ENCODE measurements around the gene ITPA.
A peak's percentile ranks its signal among the peaks of the same experiment; 100 is the strongest.

Gene ITPA

DNA sequence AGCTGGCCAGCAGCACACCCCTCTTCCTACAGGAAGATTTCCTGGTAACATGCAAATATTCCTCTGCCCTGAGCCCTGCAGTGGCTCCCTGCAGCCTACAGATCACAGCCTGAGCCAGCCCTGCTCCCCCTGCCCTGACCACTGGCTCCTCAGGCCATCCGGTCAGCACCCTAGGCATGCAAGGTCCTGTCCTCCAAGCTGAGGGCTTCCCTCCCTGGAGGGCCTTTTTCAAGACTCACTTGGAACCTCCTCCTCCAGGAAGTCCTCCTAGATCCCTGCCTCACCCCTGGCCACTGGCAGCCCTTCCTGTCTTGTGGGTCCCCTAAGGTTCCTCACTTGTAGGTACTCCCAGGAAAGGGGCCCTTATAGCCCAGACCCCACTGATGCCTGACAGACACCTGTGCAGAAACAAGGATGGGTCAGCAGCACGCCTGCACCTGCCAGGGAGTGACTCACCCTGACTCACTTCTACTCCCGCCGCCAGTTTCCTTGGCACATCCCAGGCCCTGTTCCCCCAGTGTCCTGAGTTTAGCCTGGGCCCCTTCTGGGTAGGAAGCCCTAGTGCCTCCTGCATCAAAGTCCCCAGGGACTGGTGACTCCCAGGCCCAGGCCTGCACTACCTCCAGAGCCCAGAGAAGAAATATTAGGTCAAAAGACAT lies 26.5 kb downstream of the ITPA start:
- DNase-seq (ENCODE audit: low spot score) = peak; percentile 92
- ChIA-PET POLR2A (ENCODE audit: low non-redundant PET) (no interaction called here), CTCF (interaction anchor here (1.7 kb wide), 1 partner anchor 17 kb away, joined by 6 read pairs; no protein-coding TSS in a partner anchor)
- peak overlapping the region; percentile 87 for H3K27ac ChIP-seq
- TF ChIP-seq, protein P1, sequence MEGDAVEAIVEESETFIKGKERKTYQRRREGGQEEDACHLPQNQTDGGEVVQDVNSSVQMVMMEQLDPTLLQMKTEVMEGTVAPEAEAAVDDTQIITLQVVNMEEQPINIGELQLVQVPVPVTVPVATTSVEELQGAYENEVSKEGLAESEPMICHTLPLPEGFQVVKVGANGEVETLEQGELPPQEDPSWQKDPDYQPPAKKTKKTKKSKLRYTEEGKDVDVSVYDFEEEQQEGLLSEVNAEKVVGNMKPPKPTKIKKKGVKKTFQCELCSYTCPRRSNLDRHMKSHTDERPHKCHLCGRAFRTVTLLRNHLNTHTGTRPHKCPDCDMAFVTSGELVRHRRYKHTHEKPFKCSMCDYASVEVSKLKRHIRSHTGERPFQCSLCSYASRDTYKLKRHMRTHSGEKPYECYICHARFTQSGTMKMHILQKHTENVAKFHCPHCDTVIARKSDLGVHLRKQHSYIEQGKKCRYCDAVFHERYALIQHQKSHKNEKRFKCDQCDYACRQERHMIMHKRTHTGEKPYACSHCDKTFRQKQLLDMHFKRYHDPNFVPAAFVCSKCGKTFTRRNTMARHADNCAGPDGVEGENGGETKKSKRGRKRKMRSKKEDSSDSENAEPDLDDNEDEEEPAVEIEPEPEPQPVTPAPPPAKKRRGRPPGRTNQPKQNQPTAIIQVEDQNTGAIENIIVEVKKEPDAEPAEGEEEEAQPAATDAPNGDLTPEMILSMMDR (conservative IDR thresholded peaks at IDR 0.05; ENCODE audit: low read depth) = no peak

DNA sequence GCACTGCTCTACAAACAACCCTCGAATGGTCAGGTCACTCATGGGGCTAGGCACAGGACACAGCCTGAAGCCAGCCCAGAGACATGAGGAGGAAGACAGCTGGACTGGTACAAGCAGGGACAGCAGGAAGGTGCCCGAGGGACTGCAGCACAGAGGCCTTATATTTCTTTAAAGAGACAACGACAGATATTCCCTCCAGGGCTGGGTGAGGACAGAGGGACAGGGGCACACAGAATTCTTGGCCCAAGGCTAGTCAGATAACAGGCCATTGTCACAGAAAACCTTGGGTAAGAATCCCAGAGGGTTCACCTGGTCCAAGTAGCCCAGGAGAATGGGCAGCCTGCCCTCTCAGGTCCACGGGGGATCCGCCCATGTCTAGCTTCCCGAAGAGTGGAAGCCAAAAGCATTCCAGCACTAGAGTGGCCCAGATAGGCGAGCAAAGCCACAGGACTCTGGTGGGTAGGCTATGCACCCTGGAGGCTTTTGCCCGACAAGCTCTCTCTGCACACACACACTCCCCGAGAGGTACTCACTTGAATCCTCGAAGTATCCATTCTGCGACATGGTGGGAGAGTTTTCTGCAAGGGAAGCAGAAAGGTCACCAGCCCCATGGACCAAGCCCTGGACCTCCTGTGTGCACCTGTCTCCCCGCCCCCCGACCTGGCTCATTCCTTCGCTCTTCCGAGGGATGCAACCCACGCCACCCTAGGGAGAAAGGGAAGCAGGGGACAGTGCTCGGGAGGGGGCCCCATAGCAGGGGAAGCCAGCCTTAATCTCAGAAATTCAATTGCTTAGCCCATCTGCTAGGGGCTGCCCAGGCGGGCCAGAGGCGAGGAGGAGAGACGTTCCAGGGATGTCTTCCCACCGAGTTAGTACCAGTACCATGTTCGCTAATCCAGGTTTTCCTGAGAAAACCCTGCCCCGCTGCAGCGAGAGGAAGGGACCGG lies 28.0 kb downstream of the ITPA start:
- TF ChIP-seq, protein P1 (conservative IDR thresholded peaks at IDR 0.05; ENCODE audit: low read depth) = no peak
- peak overlapping the region; percentile 87 for H3K27ac ChIP-seq
- DNase-seq (ENCODE audit: low spot score) = no peak
- ChIA-PET POLR2A (ENCODE audit: low non-redundant PET) (interaction anchor here (0.7 kb wide), 1 partner anchor 12 kb away, joined by 4 read pairs; no protein-coding TSS in a partner anchor), CTCF (interaction anchor here (0.6 kb wide), 1 partner anchor 21 kb away, joined by 3 read pairs; no protein-coding TSS in a partner anchor)

DNA sequence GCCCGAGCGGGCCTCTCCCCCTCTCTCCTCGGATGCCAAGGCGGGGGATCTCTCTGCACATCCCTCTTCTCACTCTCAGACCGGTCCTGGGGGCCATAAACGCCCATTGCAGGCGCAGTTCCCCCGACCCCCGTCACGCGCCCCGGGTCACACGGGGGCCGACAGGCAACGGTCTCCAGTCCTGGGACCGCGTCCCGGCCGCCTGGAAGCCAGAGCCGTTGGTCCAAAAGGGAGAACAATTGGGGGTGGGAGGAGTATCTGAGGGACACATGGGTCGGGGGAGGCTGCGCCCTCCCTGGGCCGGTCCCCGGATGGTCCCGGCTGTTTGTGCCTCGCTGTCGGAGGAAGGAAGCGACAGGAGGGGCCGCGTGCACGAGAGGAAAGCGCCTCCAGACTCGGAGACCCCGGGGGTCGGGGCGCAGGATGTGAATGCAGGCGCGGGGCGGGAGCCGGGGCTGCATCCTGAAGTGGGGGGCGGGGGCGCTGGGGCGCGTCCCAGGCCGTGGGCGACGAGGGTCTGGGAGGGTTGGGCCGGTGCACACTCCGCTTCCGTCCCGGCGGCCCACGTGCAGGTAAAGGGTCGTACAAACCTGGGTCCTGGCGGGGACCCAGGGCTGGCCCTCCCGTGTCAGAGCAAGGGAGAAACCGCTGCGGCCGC lies 28.8 kb downstream of the ITPA start:
- H3K27ac ChIP-seq = peak overlapping the region; percentile 87
- TF ChIP-seq, protein P1 (conservative IDR thresholded peaks at IDR 0.05; ENCODE audit: low read depth) = no peak
- CTCF ChIA-PET = no interaction called here
- DNase-seq (ENCODE audit: low spot score) = no peak
- POLR2A ChIA-PET (ENCODE audit: low non-redundant PET) = interaction anchor here (0.7 kb wide), 1 partner anchor 13 kb away, joined by 4 read pairs; no protein-coding TSS in a partner anchor

DNA sequence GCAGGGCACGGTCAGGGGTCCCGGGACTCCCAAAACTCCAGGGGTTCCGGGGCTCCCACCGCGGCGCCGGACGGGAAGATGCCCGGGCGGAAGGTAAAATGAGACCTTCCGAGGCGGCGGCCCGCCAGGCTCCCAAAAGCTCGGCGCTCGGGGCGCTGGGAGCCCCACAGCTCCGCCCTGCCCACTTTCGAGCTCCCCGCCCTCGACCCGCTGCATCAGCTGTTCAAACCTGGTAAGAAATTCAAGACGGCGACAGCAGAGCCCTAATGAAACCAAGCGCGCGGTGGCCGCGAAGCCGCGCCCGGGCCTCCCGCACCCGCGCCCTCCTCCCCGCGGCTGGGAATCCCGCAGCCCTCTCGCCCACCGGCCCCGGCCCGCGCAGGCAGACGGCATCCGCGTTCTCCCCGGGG lies 29.3 kb downstream of the ITPA start:
- CTCF ChIA-PET = interaction anchor here (1.1 kb wide), 1 partner anchor 11 kb away, joined by 5 read pairs; no protein-coding TSS in a partner anchor
- TF ChIP-seq, protein P1 (conservative IDR thresholded peaks at IDR 0.05; ENCODE audit: low read depth) = no peak
- peak overlapping the region; percentile 87 for H3K27ac ChIP-seq
- POLR2A ChIA-PET (ENCODE audit: low non-redundant PET) = interaction anchor here (1.7 kb wide), 1 partner anchor 30 kb away, joined by 5 read pairs; the partner anchor contains the start of gene ITPA
- DNase-seq (ENCODE audit: low spot score) = peak; percentile 83

GRCh38 chr20:3239026-3239866 lies 29.9 kb downstream of the ITPA start, which contains the start of gene SLC4A11:
Gene SLC4A11, minus strand, starts transcription at chr20:3239190. Its CDS starts 53 bp downstream, at chr20:3239137.
- ChIA-PET POLR2A (ENCODE audit: low non-redundant PET) (interaction anchor here (0.7 to 1.7 kb wide), 4 partner anchors 8 to 663 kb away, joined by 3 to 5 read pairs (median 4); partner anchors contain the start of gene ITPA), CTCF (interaction anchor here (0.6 to 1.1 kb wide), 3 partner anchors 11 to 36 kb away, joined by 3 to 6 read pairs (median 5); no protein-coding TSS in a partner anchor)
- TF ChIP-seq, protein P1 (conservative IDR thresholded peaks at IDR 0.05; ENCODE audit: low read depth) = no peak
- peak; percentile 86 for DNase-seq (ENCODE audit: low spot score)
- H3K27ac ChIP-seq = peak within 1 kb of the TSS; percentile 87

Measured in RWPE1 (cell line).